SU-DHL-6 (cell line): Measurements from ENCODE around the gene THTPA.

Experiments used
- H2AFZ ChIP-seq: fragments of 200-600 bp; sonication (generic); 2 replicates; pipeline ENCODE4 v1.6.1; 2014; ENCODE audit warnings: low read depth, mild to moderate bottlenecking, moderate library complexity, mixed read lengths, antibody characterized with exemption, low read length; ENCODE audit not compliant: severe bottlenecking
- H3F3A ChIP-seq: fragments of 200-600 bp; shearing (Covaris generic); 2 replicates; pipeline ENCODE4 v1.6.0; 2016; ENCODE audit warnings: antibody characterized with exemption, mild to moderate bottlenecking; ENCODE audit not compliant: insufficient read depth
- H3K27ac ChIP-seq: fragments of 200-600 bp; sonication (generic); 2 replicates; pipeline ENCODE4 v1.5.1; 2016; ENCODE audit warnings: low read depth, mild to moderate bottlenecking, low read length, moderate library complexity, mixed read lengths
- H3K27me3 ChIP-seq: fragments of 200-600 bp; sonication (generic), shearing (Covaris generic); 2 replicates; pipeline ENCODE4 v1.6.0; 2014; ENCODE audit warnings: mild to moderate bottlenecking, low read length
- H3K36me3 ChIP-seq: fragments of 200-600 bp; sonication (generic); 2 replicates; pipeline ENCODE4 v1.6.1; 2014; ENCODE audit warnings: mild to moderate bottlenecking, low read length, mixed read lengths
- H3K4me2 ChIP-seq: fragments of 300-600, 200-600 bp; shearing (Covaris generic), sonication (generic); 2 replicates; pipeline ENCODE4 v1.6.0; 2014; ENCODE audit warnings: low read length, low read depth, mild to moderate bottlenecking; ENCODE audit not compliant: poor library complexity, severe bottlenecking
- H3K4me3 ChIP-seq: fragments of 200-600 bp; sonication (generic); 2 replicates; pipeline ENCODE4 v1.5.1; 2014; ENCODE audit warnings: antibody characterized with exemption, low read length, mild to moderate bottlenecking, mixed read lengths; ENCODE audit not compliant: insufficient read depth, poor library complexity, severe bottlenecking
- H3K79me2 ChIP-seq: fragments of 200-600 bp; sonication (generic); 2 replicates; pipeline ENCODE4 v1.6.1; 2014; ENCODE audit warnings: mild to moderate bottlenecking, low read length, moderate library complexity; ENCODE audit not compliant: insufficient read depth
- H3K9ac ChIP-seq: fragments of 200-600 bp; sonication (generic); 2 replicates; pipeline ENCODE4 v1.7.0; 2014; ENCODE audit warnings: mild to moderate bottlenecking, low read length
- H3K9me2 ChIP-seq: fragments of 200-600 bp; sonication (generic); replicated peaks from 2 replicates; pipeline ENCODE4 v1.6.1; 2014; ENCODE audit warnings: low read length; ENCODE audit not compliant: insufficient read depth
- H3K9me3 ChIP-seq: fragments of 200-600 bp; sonication (generic); 2 replicates; pipeline ENCODE4 v1.6.1; 2014; ENCODE audit warnings: low read length, mixed read lengths; ENCODE audit not compliant: insufficient read depth
- H4K20me1 ChIP-seq: fragments of 200-600 bp; sonication (generic); 2 replicates; pipeline ENCODE4 v1.6.1; 2014; ENCODE audit warnings: low read depth, mild to moderate bottlenecking, antibody characterized with exemption, low read length, moderate library complexity, mixed read lengths
- CTCF ChIP-seq: fragments of 200-600 bp; sonication (generic); IDR thresholded peaks from one replicate; pipeline ENCODE4 v1.5.1; 2017; ENCODE audit warnings: antibody characterized with exemption, mild to moderate bottlenecking, low read length, moderate library complexity; ENCODE audit not compliant: insufficient read depth, poor library complexity, severe bottlenecking
- EZH2phosphoT487 ChIP-seq: fragments of 200-600 bp; sonication (generic), shearing (Covaris generic); conservative IDR thresholded peaks from 2 replicates; pipeline ENCODE4 v1.6.1; 2018; ENCODE audit warnings: mild to moderate bottlenecking, antibody characterized with exemption, low read length, moderate library complexity, mixed read lengths

THTPA gene

GRCh38 chr14:23547924-23548323, 8.1 kb upstream of the THTPA start:
- H4K20me1 ChIP-seq: no peaks in the 10 kb centered on the region
- H3K36me3 ChIP-seq: no peaks in the 10 kb centered on the region
- no peaks in the 10 kb centered on the region for H3K9me3 ChIP-seq
- H3K79me2 ChIP-seq: no peaks in the 10 kb centered on the region
- H3K4me2 ChIP-seq: no peak overlapping the region
- H2AFZ ChIP-seq: no peak overlapping the region
- H3K27ac ChIP-seq: no peak overlapping the region
- no peaks in the 10 kb centered on the region for H3K27me3 ChIP-seq
- H3F3A ChIP-seq: no peaks in the 10 kb centered on the region
- no peak overlapping the region for H3K9ac ChIP-seq
- no peaks in the 10 kb centered on the region for H3K9me2 ChIP-seq
- TF ChIP-seq EZH2phosphoT487 (no peak), CTCF (no peak)
- no peak overlapping the region for H3K4me3 ChIP-seq

- Histone ChIP-seq H3K27me3 (no peaks in the 10 kb centered on the region), H3K27ac (no peak overlapping the region), H3F3A (no peaks in the 10 kb centered on the region), H3K4me2 (no peak overlapping the region), H2AFZ (no peak overlapping the region), H3K4me3 (no peak overlapping the region), H3K9me3 (no peaks in the 10 kb centered on the region), H3K9me2 (no peaks in the 10 kb centered on the region), H4K20me1 (no peaks in the 10 kb centered on the region), H3K9ac (no peak overlapping the region), H3K36me3 (no peaks in the 10 kb centered on the region), H3K79me2 (no peaks in the 10 kb centered on the region)
- TF ChIP-seq EZH2phosphoT487 (no peak), CTCF (no peak)
These were observed 7.4 kb upstream of the THTPA start for GRCh38 chr14:23548351-23549318.

GRCh38 chr14:23550131-23550811, 5.8 kb upstream of the THTPA start:
- H3K27me3 ChIP-seq: no peaks in the 10 kb centered on the region
- H3F3A ChIP-seq: no peaks in the 10 kb centered on the region
- no peak overlapping the region for H2AFZ ChIP-seq
- no peak for TF ChIP-seq EZH2phosphoT487
- no peak for TF ChIP-seq CTCF
- H3K4me2 ChIP-seq: peak overlapping the region; percentile 86
- 0 out of 2 replicates have a peak overlapping the region, but pooled peaks have one; percentile 56 for H3K9ac ChIP-seq
- H3K9me3 ChIP-seq: no peaks in the 10 kb centered on the region
- no peak overlapping the region for H3K27ac ChIP-seq
- H4K20me1 ChIP-seq: no peaks in the 10 kb centered on the region
- H3K36me3 ChIP-seq: no peaks in the 10 kb centered on the region
- no peaks in the 10 kb centered on the region for H3K9me2 ChIP-seq
- no peaks in the 10 kb centered on the region for H3K79me2 ChIP-seq
- no peak overlapping the region for H3K4me3 ChIP-seq
